ENCODE measurements around the gene NWD2.
"Not testable (repeated sequence)": the region's sequence is repeated elsewhere in the genome, so short reads cannot be mapped to it uniquely, and the experiment has no call there.

The NWD2 gene

GRCh38 chr4:37392521-37393255 is 148.1 kb downstream of the NWD2 start:
- DNase-seq (ENCODE audit: low spot score) = no peak

- no peak for DNase-seq (ENCODE audit: low spot score)
These were observed 148.8 kb downstream of the NWD2 start for GRCh38 chr4:37393321-37393720.

- DNase-seq (ENCODE audit: low spot score) = no peak
These were observed 149.3 kb downstream of the NWD2 start for GRCh38 chr4:37393889-37394288.

- DNase-seq (ENCODE audit: low spot score) = no peak
These were observed 153.0 kb downstream of the NWD2 start for GRCh38 chr4:37397505-37397904.

- no peak for DNase-seq (ENCODE audit: low spot score)
These were observed 155.8 kb downstream of the NWD2 start for GRCh38 chr4:37400241-37400881.

- DNase-seq (ENCODE audit: low spot score) = not testable (repeated sequence)
These were observed 163.6 kb downstream of the NWD2 start for GRCh38 chr4:37407938-37408826.

GRCh38 chr4:37413612-37414011 is 169.1 kb downstream of the NWD2 start:
- not testable (repeated sequence) for DNase-seq (ENCODE audit: low spot score)

GRCh38 chr4:37415845-37416369 is 171.4 kb downstream of the NWD2 start:
- DNase-seq (ENCODE audit: low spot score) = no peak

GRCh38 chr4:37421614-37422013 is 177.1 kb downstream of the NWD2 start:
- DNase-seq (ENCODE audit: low spot score) = no peak

- DNase-seq (ENCODE audit: low spot score) = no peak
These were observed 177.6 kb downstream of the NWD2 start for GRCh38 chr4:37422102-37422501.

- DNase-seq (ENCODE audit: low spot score) = no peak
These were observed 178.1 kb downstream of the NWD2 start for GRCh38 chr4:37422638-37423037.

- DNase-seq (ENCODE audit: low spot score) = no peak
These were observed 178.8 kb downstream of the NWD2 start for GRCh38 chr4:37423310-37423709.

- no peak for DNase-seq (ENCODE audit: low spot score)
These were observed 180.2 kb downstream of the NWD2 start for GRCh38 chr4:37424753-37425152.

GRCh38 chr4:37425857-37426256 is 181.3 kb downstream of the NWD2 start:
- DNase-seq (ENCODE audit: low spot score) = no peak

- DNase-seq (ENCODE audit: low spot score) = no peak
These were observed 182.7 kb downstream of the NWD2 start for GRCh38 chr4:37427193-37427592.

GRCh38 chr4:37429906-37430305 is 185.4 kb downstream of the NWD2 start:
- DNase-seq (ENCODE audit: low spot score) = no peak

- no peak for DNase-seq (ENCODE audit: low spot score)
These were observed 186.3 kb downstream of the NWD2 start for GRCh38 chr4:37430718-37431416.

- no peak for DNase-seq (ENCODE audit: low spot score)
These were observed 186.8 kb downstream of the NWD2 start for GRCh38 chr4:37431417-37431743.

- DNase-seq (ENCODE audit: low spot score) = no peak
These were observed 189.9 kb downstream of the NWD2 start for GRCh38 chr4:37434469-37434868.

- DNase-seq (ENCODE audit: low spot score) = no peak
These were observed 192.0 kb downstream of the NWD2 start for GRCh38 chr4:37436546-37436945.

GRCh38 chr4:37437163-37437562 is 192.6 kb downstream of the NWD2 start:
- no peak for DNase-seq (ENCODE audit: low spot score)
